OCI-M2 (cell line): ENCODE results near the gene FMNL3.
"Not testable (repeated sequence)": the region's sequence is repeated elsewhere in the genome, so short reads cannot be mapped to it uniquely, and the experiment has no call there.

Experiments used
- DNase-seq: peaks from one replicate; lab custom pipeline; 2025; ENCODE audit not compliant: unreplicated experiment; lab: John Stamatoyannopoulos, UW

The FMNL3 gene, protein sequence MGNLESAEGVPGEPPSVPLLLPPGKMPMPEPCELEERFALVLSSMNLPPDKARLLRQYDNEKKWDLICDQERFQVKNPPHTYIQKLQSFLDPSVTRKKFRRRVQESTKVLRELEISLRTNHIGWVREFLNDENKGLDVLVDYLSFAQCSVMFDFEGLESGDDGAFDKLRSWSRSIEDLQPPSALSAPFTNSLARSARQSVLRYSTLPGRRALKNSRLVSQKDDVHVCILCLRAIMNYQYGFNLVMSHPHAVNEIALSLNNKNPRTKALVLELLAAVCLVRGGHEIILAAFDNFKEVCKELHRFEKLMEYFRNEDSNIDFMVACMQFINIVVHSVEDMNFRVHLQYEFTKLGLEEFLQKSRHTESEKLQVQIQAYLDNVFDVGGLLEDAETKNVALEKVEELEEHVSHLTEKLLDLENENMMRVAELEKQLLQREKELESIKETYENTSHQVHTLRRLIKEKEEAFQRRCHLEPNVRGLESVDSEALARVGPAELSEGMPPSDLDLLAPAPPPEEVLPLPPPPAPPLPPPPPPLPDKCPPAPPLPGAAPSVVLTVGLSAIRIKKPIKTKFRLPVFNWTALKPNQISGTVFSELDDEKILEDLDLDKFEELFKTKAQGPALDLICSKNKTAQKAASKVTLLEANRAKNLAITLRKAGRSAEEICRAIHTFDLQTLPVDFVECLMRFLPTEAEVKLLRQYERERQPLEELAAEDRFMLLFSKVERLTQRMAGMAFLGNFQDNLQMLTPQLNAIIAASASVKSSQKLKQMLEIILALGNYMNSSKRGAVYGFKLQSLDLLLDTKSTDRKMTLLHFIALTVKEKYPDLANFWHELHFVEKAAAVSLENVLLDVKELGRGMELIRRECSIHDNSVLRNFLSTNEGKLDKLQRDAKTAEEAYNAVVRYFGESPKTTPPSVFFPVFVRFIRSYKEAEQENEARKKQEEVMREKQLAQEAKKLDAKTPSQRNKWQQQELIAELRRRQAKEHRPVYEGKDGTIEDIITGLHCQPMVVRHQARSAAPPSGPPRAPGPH

GRCh38 chr12:49707128-49707811 is at the start of gene FMNL3:
Gene FMNL3 (minus strand): TSS chr12:49707405. CDS start chr12:49707180, 225 bp downstream.
- DNase-seq: peak; percentile 23

- DNase-seq: no peak
These were observed 43.8 kb upstream of the FMNL3 start for GRCh38 chr12:49750996-49751393.

DNA sequence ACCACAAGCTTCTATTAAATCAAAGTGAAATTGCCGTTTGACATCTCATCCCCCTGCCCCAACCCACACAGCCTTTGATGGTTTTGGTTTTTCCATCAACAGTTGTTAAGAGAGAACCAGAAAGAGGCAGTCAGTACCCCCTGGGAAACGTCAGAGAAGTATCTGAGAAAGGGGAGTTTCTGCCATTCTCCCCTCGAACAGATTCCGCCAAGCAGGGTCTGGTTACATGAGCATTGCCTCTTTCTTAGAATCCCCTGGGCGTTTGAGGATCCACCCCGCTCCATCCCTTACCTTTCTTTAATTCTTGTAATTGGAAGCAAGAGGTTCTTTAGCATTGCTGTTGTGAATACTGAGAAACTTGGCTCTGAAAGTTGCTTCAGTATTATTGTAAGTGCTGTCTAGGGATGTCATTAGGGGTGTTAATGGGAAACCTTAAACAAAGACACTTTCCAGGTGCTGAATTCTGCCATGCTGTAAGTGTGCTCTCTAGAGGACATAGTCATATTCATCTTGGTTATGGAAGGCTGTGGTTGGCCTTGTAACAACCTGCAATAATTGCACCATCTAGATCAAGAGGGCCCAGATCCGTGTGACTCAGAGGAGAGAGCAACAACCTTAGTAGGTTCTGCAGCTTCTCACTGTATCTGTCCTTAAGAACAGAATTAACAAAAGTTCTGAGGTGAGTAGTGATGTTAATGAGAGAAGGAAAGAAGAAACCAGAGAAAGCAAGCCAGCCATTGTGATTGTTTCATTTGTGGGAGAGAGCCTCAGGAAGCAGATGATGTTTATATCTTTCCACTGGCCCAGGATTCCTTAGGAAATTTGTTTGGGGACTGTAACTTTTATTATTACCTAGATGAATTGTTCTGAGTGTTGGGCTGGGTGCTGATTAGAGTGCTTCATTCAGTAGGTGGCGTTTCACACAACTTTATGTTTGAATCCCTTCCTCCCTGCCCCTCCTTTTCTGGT is 43.1 kb upstream of the FMNL3 start:
- DNase-seq: no peak

DNA sequence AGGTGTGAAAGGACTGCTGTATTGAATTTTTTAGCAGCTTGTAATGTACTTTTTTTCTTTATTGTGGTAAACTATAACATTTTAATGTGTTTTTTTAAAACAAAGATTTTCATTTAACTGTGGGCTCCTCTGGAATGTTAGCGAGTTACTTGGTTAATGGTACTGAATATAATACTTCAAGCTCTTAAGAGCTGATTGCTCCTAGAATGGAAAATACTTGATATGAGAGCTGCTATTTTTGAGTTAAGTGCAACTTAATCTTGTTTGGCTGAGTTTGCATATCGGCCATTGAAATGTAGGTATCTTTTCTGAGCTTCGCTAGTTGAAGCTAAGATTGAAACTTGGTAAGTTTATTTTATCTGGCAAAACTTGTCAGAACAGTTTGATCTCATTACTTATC is 41.6 kb upstream of the FMNL3 start:
- DNase-seq: no peak

DNA sequence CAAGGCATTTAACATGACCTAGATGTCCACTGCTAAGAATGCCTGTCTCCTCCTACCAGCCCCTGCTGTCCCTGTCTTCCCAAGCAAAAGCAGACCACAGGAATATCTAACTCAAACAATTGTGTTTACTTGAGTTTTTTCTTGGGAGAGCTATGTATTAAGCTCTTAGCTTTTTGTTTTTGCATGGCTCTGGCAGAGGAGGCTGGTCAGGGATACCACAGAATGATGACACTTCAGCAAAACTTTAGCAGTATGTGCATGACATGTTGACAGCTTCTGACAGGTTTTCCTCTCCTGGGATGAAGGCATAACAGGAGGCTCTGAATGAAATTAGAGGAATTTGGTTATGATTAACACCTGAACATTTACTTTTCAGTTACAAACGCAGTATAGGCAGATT is 41.1 kb upstream of the FMNL3 start:
- no peak for DNase-seq

DNA sequence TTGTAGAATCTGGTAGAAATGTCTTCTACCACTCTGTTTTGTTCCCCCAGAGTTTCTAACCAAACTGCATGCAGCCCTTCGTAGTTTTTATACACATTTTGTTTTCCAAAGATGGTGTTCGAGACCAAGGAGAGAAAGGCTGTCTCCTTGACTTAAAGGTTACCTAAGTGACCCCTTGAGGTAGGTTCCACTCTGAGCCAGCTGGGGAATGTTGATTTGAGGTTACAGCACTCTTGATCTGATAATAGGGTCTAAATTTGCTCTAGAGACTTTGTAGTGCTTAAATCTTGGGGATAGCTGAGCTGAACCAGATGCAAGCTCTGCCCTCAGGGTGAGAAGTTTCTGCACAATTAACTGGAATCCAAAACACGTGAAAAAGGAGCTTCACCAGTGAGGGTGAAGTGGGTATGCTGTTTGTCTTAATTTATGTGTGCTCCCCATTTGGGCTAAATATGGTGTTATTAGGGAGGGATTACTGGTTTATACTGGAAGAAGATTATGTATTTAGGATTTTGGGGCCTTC is 37.2 kb upstream of the FMNL3 start:
- DNase-seq: no peak

DNA sequence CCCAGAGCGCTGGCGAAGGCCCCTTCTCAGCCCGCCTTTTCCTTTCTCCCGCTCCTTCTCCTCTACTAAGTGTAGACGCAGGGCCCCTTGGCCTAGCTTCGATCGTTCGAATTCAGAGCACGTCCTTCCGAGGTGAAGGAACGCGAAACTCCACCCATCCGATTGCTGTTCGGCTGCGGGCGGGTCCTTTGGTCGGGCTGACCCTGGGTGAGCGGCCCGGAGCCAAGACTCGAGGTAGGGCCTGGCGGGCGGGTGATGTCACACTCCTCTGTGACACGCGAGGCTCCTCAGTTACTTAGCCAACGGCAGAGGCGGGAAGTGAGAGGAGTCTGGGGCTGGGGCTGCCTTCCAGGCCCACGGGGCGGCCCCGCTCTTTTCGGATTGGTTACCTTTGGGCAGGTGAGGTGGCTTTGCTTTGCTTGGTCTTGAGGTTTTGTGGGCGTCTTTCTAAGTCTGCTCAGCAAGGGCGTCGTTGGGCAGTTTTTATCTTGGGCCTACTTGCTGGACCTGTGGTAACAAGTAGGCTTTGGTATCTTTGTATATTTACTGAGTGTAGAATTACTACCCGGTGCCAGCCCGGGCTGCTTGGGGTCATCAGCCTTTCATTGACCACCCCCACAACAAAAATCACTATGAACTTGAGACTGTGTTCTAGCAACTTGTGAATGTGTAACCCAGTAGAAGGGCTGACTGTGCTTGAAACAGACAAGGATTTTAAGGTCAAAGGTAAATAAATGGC is 34.8 kb upstream of the FMNL3 start:
- no peak for DNase-seq

GRCh38 chr12:49740930-49741881 is 34.0 kb upstream of the FMNL3 start, which contains the start of gene TMBIM6:
Gene TMBIM6 (plus strand): TSS chr12:49741557. CDS start chr12:49752494, 10,937 bp downstream.
- DNase-seq: peak; percentile 84

- DNase-seq: not testable (repeated sequence)
These were observed 33.1 kb upstream of the FMNL3 start for GRCh38 chr12:49740277-49740676.

DNA sequence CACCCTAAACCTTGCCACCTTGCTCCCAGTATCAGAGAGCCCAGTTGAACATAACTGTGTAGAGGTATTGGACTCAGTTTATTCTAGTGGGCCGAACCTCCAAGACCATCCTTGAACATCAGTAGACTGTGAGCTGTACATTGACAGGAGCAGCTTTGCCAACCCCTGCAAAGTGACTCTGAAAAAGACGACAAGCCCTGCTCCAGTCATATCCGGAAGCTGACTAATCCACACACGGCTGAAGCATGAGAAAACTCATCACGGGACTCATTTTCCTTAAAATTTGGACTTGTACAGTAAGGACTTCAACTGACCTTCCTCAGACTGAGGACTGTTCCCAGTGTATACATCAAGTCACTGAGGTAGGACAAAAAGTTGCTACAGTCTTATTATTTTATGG is 31.5 kb upstream of the FMNL3 start:
- not testable (repeated sequence) for DNase-seq

DNA sequence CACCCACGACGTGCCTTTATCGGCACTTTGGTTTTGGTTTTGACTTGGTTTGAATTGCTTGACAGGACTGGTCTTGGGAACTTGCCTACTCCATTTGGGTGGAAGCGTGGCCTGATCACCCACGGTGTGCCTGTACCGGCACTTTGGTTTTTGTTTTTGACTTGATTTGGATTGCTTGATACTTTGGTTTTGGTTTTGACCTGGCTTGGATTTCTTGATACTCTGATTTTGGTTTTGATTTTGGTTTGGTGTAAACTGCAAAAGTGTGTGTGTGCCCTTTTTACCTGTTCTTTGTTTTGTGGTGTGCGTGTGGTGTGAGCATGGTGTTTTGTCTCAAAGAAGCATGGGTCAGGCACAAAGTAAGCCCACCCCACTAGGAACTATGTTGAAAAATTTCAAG is 27.7 kb upstream of the FMNL3 start:
- not testable (repeated sequence) for DNase-seq

GRCh38 chr12:49733219-49734017 is 26.2 kb upstream of the FMNL3 start:
- no peak for DNase-seq

- DNase-seq: no peak
These were observed 23.4 kb upstream of the FMNL3 start for GRCh38 chr12:49730568-49731101.

DNA sequence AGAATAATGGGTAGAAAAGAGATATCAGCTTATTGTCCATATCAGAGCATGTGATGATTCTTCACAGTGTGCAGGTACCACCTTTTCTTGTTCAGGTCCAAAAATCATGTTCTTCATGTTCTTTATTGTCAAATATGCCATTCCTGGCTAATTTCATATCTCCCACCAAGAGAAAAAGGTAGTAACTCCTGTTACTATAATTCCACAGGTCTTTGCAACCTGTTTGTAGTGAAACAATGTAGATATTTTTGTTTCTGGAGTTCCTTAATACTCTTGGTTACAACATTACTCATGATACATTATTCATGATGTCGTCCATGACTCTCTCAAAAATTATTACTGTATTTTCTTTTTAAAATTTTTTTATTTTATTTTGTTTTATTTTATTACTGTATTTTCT is 22.8 kb upstream of the FMNL3 start:
- DNase-seq: no peak

GRCh38 chr12:49728446-49728845 is 21.2 kb upstream of the FMNL3 start:
- no peak for DNase-seq

DNA sequence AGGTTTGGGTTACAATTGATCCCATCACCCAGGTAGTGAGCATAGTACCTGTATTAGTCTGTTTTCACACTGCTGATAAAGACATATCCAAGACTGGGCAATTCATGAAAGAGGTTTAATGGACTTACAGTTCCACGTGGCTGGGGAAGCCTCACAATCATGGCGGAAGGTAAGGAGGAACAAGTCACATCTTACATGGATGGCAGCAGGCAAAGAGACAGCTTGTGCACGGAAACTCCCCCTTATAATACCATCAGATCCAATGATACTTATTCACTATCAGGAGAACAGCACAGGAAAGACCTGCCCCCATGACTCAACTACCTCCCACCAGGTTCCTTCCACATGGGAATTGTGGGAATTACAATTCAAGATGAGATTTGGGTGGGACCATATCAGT is 14.2 kb upstream of the FMNL3 start:
- not testable (repeated sequence) for DNase-seq

DNA sequence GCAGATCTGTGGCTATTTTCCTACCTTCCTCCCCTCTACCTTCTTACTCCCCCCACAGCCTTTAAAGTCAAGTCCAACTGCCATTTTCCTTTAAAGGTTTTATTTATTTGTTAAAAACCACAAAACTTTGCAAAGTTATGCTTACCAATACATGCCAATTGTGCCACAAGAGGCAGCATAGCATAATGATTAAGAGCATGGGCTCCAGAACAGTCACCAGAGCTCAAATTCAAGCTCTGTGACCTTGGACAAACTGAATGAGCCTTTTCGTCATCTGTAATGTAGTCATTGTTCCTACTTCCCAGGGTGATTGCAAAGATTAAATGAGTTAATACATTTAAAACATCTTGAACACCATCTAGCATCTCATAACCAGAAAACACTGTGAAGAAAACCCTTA is 13.0 kb upstream of the FMNL3 start:
- no peak for DNase-seq
